GM12864 (cell line): ENCODE results near the gene FAT1.

Experiments
- DNase-seq: peaks from one replicate; pipeline ENCODE4 v3.0.0-alpha.2; 2011; ENCODE audit warnings: low read depth
- H3K4me3 ChIP-seq: 2 replicates; pipeline ENCODE4 v1.5.1; 2011; ENCODE audit warnings: mild to moderate bottlenecking, low read depth, low read length, control low read depth
- CTCF ChIP-seq: IDR thresholded peaks from 2 replicates; pipeline ENCODE4 v1.5.1; 2011; ENCODE audit warnings: low read depth, mild to moderate bottlenecking, moderate library complexity, low read length, control low read depth, inconsistent platforms; ENCODE audit errors: missing control alignments

The FAT1 gene

GRCh38 chr4:186749611-186750281 lies 26.1 kb upstream of the FAT1 start:
- no peak for DNase-seq
- no peak for TF ChIP-seq CTCF

GRCh38 chr4:186746581-186746980 lies 22.9 kb upstream of the FAT1 start:
- no peak for TF ChIP-seq CTCF
- H3K4me3 ChIP-seq = no peak overlapping the region
- DNase-seq = no peak

More at GRCh38 chr4:186749611-186750281, 26.1 kb upstream of the FAT1 start:
- H3K4me3 ChIP-seq = no peak overlapping the region

GRCh38 chr4:186743261-186743660 lies 19.6 kb upstream of the FAT1 start:
- no peak for DNase-seq
- no peak for TF ChIP-seq CTCF
- no peak overlapping the region for H3K4me3 ChIP-seq

GRCh38 chr4:186740822-186741221 lies 17.2 kb upstream of the FAT1 start:
- no peak for TF ChIP-seq CTCF
- DNase-seq = no peak
- H3K4me3 ChIP-seq = no peak overlapping the region

- DNase-seq = no peak
- no peak for TF ChIP-seq CTCF
Observed at GRCh38 chr4:186739802-186740434, 16.3 kb upstream of the FAT1 start.

GRCh38 chr4:186739317-186739716 lies 15.7 kb upstream of the FAT1 start:
- no peak overlapping the region for H3K4me3 ChIP-seq
- DNase-seq = no peak
- no peak for TF ChIP-seq CTCF

More at GRCh38 chr4:186739802-186740434, 16.3 kb upstream of the FAT1 start:
- no peak overlapping the region for H3K4me3 ChIP-seq

GRCh38 chr4:186738421-186738820 lies 14.8 kb upstream of the FAT1 start:
- no peak for DNase-seq
- H3K4me3 ChIP-seq = no peak overlapping the region
- TF ChIP-seq CTCF = no peak
